T-cell (primary cell): ENCODE data around the gene TUBA1C. TPM values are rescaled to one million over a fixed set of nuclear protein-coding genes. Genes with fewer than 3 reads are reported as not detected.
"Not testable (repeated sequence)": the region's sequence is repeated elsewhere in the genome, so short reads cannot be mapped to it uniquely, and the experiment has no call there.

Experiments used
- ATAC-seq, 4 experiments: fragments of 200-7000 bp in 3 of 4; fragments of 150-1000 bp in 1 of 4; cut with Tn5 transposase; replicated peaks in 1 of 4; 1 replicate in 3 of 4; 2 replicates in 1 of 4; pipeline ENCODE4 v1.10.0; 2021; ENCODE audit warnings: moderate library complexity in 3 of 4, mild to moderate bottlenecking in 2 of 4, moderate number of reproducible peaks in 1 of 4
- CTCF ChIA-PET, 2 donors: fragments of 300-600 bp; sonication (Branson Sonifier 250); formaldehyde crosslinking; loops; one replicate each; lab custom pipeline; 2022; ENCODE audit warnings: antibody characterized with exemption in 2 of 2; lab: Charles Lee
- POLR2A ChIA-PET, 2 donors: fragments of 300-600 bp; sonication (Branson Sonifier 250); formaldehyde crosslinking; loops; one replicate each; lab custom pipeline; 2022; ENCODE audit warnings: antibody characterized with exemption in 2 of 2; lab: Charles Lee
- DNase-seq, 35 experiments: peaks; one replicate each; pipeline versions ENCODE4 v3.0.0 to v3.0.0-alpha.2; 2013 to 2023
- H3K27ac ChIP-seq: one replicate; pipeline ENCODE4 v1.5.1; 2013; ENCODE audit warnings: low read length
- H3K27me3 ChIP-seq, 2 experiments: replicated peaks in 1 of 2; 1 replicate in 1 of 2; 2 replicates in 1 of 2; pipeline versions ENCODE4 v1.6.1 to v1.7.0; 2013; ENCODE audit warnings: low read length in 1 of 2, mixed read lengths in 1 of 2; ENCODE audit not compliant: control insufficient read depth in 2 of 2, insufficient read depth in 2 of 2; ENCODE audit errors: extremely low read depth in 1 of 2
- H3K36me3 ChIP-seq, 2 donors: 1 replicate in 1 of 2; 2 replicates in 1 of 2; pipeline versions ENCODE4 v1.6.1 to v1.7.0; 2013; ENCODE audit warnings: low read length in 1 of 2; ENCODE audit not compliant: control insufficient read depth in 2 of 2, insufficient read depth in 1 of 2; ENCODE audit errors: extremely low read depth in 1 of 2
- H3K4me1 ChIP-seq, 2 experiments: 1 replicate in 1 of 2; 2 replicates in 1 of 2; pipeline versions ENCODE4 v1.6.1 to v1.7.0; 2013; ENCODE audit warnings: low read length in 2 of 2, mixed read lengths in 1 of 2; ENCODE audit not compliant: insufficient read depth in 2 of 2, control insufficient read depth in 1 of 2; ENCODE audit errors: extremely low read depth in 1 of 2
- H3K4me3 ChIP-seq, 2 donors: 1 replicate in 1 of 2; 2 replicates in 1 of 2; pipeline versions ENCODE4 v1.5.1 to v1.7.0; 2013; ENCODE audit warnings: mild to moderate bottlenecking in 2 of 2, low read length in 1 of 2, moderate library complexity in 1 of 2; ENCODE audit not compliant: control insufficient read depth in 1 of 2; ENCODE audit errors: extremely low read depth in 1 of 2
- H3K9me3 ChIP-seq: 2 replicates; pipeline ENCODE4 v1.7.0; 2013
- H3K27ac Mint-ChIP-seq, 2 donors: one replicate each; pipeline ENCODE4 v1.8.0; 2020 to 2021; ENCODE audit warnings: mild to moderate bottlenecking in 2 of 2, mixed read lengths in 2 of 2
- H3K27me3 Mint-ChIP-seq, 2 donors: one replicate each; pipeline ENCODE4 v1.8.0; 2021 to 2022; ENCODE audit warnings: mixed read lengths in 2 of 2
- H3K36me3 Mint-ChIP-seq: one replicate; pipeline ENCODE4 v1.8.0; 2021; ENCODE audit warnings: mixed read lengths
- H3K4me1 Mint-ChIP-seq, 3 donors: one replicate each; pipeline ENCODE4 v1.8.0; 2020 to 2022; ENCODE audit warnings: mixed read lengths in 3 of 3, mild to moderate bottlenecking in 1 of 3
- H3K4me3 Mint-ChIP-seq, 3 donors: one replicate each; pipeline ENCODE4 v1.8.0; 2020 to 2022; ENCODE audit warnings: mild to moderate bottlenecking in 3 of 3, mixed read lengths in 3 of 3, moderate library complexity in 3 of 3
- H3K9me3 Mint-ChIP-seq, 3 donors: one replicate each; pipeline ENCODE4 v1.8.0; 2020 to 2022; ENCODE audit warnings: mixed read lengths in 3 of 3
- WGBS: methylation state at CpG from one replicate; pipeline ENCODE4 v1.1.5; 2013; ENCODE audit warnings: missing lambda C conversion rate; ENCODE audit not compliant: insufficient coverage; 5-methylcytosine and 5-hydroxymethylcytosine counted together
- total RNA-seq, 35 experiments: library from RNA in 6 of 35; stranded (reverse) in 6 of 35; fragments of 120-200 nt in 1 of 35; gene quantifications; one replicate each; pipeline versions ENCODE4 v1.2.1 to v1.2.4 and lab custom pipeline; 2013 to 2026

The TUBA1C gene
- total RNA-seq, 5 donors from 2014 or later (not counting 1 experiment from before 2014, with no cell fraction given), result 16.4 to 53.7 (median 48.4) TPM

- H3K4me1 Mint-ChIP-seq, DNase-seq, H3K27ac ChIP-seq, POLR2A ChIA-PET, H3K36me3 ChIP-seq, H3K36me3 Mint-ChIP-seq, ATAC-seq, H3K9me3 ChIP-seq, CTCF ChIA-PET, H3K4me3 ChIP-seq, H3K4me1 ChIP-seq, H3K4me3 Mint-ChIP-seq, H3K9me3 Mint-ChIP-seq, H3K27ac Mint-ChIP-seq: not testable (repeated sequence)
- no CpG with 5 or more reads among the region's 3 CpGs for WGBS
- H3K27me3 Mint-ChIP-seq, result peaks cover 31 to 45% of the 10 kb centered on the region in 2 donors
- H3K27me3 ChIP-seq, result peaks cover 0 to 11% of the 10 kb centered on the region in 2 experiments
Observed at GRCh38 chr12:49310451-49311000, 45.6 kb downstream of the TUBA1C start.

DNA sequence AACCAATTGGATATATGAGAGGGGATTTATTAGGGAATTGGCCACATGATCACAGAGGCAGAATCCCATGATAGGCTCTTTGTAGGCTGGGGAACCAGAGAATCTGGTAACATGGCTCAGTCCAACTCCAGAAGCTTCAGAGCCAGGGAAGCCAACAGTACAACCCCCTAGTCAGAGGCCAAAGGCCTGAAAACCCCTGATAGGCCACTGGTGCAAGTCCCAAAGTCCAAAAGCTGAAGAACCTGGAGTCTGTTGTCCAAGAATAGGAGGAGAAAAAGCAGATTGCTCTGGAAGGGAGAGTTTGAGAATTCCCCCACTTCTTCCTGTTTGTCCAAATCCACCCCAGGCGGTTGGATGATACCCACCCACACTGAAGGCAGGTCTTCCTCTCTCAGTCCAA lies 49.9 kb downstream of the TUBA1C start:
- Histone ChIP-seq H3K36me3 (no peaks in the 10 kb centered on the region), H3K27me3 (peaks cover 0 to 2% of the 10 kb centered on the region in 2 experiments), H3K4me3 (no peak overlapping the region), H3K27ac (no peak overlapping the region), H3K9me3 (no peaks in the 10 kb centered on the region), H3K4me1 (no peaks in the 10 kb centered on the region)
- no peak overlapping the region for H3K27ac Mint-ChIP-seq
- no peaks in the 10 kb centered on the region for H3K4me1 Mint-ChIP-seq
- H3K4me3 Mint-ChIP-seq, result no peak overlapping the region
- no CpG with 5 or more reads among the region's 1 CpG for WGBS
- peaks cover 9 to 15% of the 10 kb centered on the region in 2 donors for H3K27me3 Mint-ChIP-seq
- ChIA-PET POLR2A (no interaction called here), CTCF (no interaction called here)
- DNase-seq (no peak), ATAC-seq (no peak)
- H3K36me3 Mint-ChIP-seq, result no peaks in the 10 kb centered on the region
- H3K9me3 Mint-ChIP-seq, result no peaks in the 10 kb centered on the region

DNA sequence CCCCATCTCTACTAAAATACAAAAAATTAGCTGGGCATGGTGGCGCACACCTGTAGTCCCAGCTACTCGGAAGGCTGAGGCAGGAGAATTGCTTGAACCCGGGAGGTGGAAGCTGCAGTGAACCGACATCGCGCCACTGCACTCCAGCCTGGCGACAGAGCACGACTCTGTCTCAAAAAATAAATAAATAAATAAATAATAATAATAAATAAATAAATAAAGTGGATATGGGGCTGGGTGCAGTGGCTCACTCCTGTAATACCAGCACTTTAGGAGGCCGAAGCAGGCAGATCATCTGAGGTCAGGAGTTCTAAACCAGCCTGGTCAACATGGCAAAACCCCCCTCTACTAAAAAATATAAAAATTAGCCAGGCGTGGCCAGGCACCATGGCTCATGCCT lies 52.2 kb downstream of the TUBA1C start:
- DNase-seq, H3K4me1 ChIP-seq, H3K27me3 Mint-ChIP-seq, H3K4me1 Mint-ChIP-seq, CTCF ChIA-PET, H3K27ac ChIP-seq, H3K36me3 ChIP-seq, H3K9me3 Mint-ChIP-seq, H3K4me3 ChIP-seq, H3K36me3 Mint-ChIP-seq, ATAC-seq, H3K27ac Mint-ChIP-seq, H3K4me3 Mint-ChIP-seq, H3K27me3 ChIP-seq, H3K9me3 ChIP-seq: not testable (repeated sequence)
- no CpG with 5 or more reads among the region's 10 CpGs for WGBS
- POLR2A ChIA-PET, result interaction anchor here in 1 of 2 donors (0.6 kb wide), 1 partner anchor 89 kb away, joined by 4 read pairs; no protein-coding TSS in a partner anchor

- not testable (repeated sequence) for H3K36me3 Mint-ChIP-seq, ATAC-seq, H3K9me3 ChIP-seq
Observed at GRCh38 chr12:49320411-49321103, 55.7 kb downstream of the TUBA1C start.

GRCh38 chr12:49322367-49322707 lies 57.5 kb downstream of the TUBA1C start:
- ChIA-PET CTCF (interaction anchor here (0.6 to 1.8 kb wide), 12 partner anchors 9 to 297 kb away, joined by 3 to 12 read pairs (median 4); no protein-coding TSS in a partner anchor), POLR2A (interaction anchor here in 1 of 2 donors (0.5 to 1.2 kb wide), 3 partner anchors 156 to 791 kb away, joined by 5 to 6 read pairs (median 6); partner anchors contain the start of gene TMBIM6)
- 42% methylated on average over 5 of the region's 12 CpGs for WGBS
- peaks cover 17 to 22% (median 20%) of the 10 kb centered on the region in 3 donors for H3K4me1 Mint-ChIP-seq
- Histone ChIP-seq H3K9me3 (no peaks in the 10 kb centered on the region), H3K36me3 (no peaks in the 10 kb centered on the region), H3K4me1 (peaks cover 5 to 22% of the 10 kb centered on the region in 2 experiments), H3K4me3 (peak overlapping the region; percentile 83 to 95), H3K27me3 (no peaks in the 10 kb centered on the region), H3K27ac (peak overlapping the region; percentile 60)
- ATAC-seq (no peak), DNase-seq (no peak)
- peak overlapping the region; percentile 52 to 75 for H3K27ac Mint-ChIP-seq
- H3K36me3 Mint-ChIP-seq, result no peaks in the 10 kb centered on the region
- no peaks in the 10 kb centered on the region for H3K27me3 Mint-ChIP-seq
- no peaks in the 10 kb centered on the region for H3K9me3 Mint-ChIP-seq
- H3K4me3 Mint-ChIP-seq, result peak overlapping the region; percentile 86 to 90 (median 87)

More at GRCh38 chr12:49320411-49321103, 55.7 kb downstream of the TUBA1C start:
- H3K4me3 ChIP-seq, H3K27me3 Mint-ChIP-seq, H3K27me3 ChIP-seq, H3K9me3 Mint-ChIP-seq, POLR2A ChIA-PET, H3K27ac Mint-ChIP-seq, DNase-seq, H3K27ac ChIP-seq, H3K36me3 ChIP-seq: not testable (repeated sequence)
- H3K4me3 Mint-ChIP-seq, result peak overlapping the region in 2 of 3 donors; percentile 24 to 36
- CTCF ChIA-PET, result interaction anchor here in 1 of 2 donors (0.6 kb wide), 1 partner anchor 17 kb away, joined by 3 read pairs; no protein-coding TSS in a partner anchor
- H3K4me1 Mint-ChIP-seq, result peaks cover 17 to 22% (median 20%) of the 10 kb centered on the region in 3 donors
- peaks cover 5 to 22% of the 10 kb centered on the region in 2 experiments for H3K4me1 ChIP-seq
- WGBS, result 100% methylated on average over 4 of the region's 9 CpGs

DNA sequence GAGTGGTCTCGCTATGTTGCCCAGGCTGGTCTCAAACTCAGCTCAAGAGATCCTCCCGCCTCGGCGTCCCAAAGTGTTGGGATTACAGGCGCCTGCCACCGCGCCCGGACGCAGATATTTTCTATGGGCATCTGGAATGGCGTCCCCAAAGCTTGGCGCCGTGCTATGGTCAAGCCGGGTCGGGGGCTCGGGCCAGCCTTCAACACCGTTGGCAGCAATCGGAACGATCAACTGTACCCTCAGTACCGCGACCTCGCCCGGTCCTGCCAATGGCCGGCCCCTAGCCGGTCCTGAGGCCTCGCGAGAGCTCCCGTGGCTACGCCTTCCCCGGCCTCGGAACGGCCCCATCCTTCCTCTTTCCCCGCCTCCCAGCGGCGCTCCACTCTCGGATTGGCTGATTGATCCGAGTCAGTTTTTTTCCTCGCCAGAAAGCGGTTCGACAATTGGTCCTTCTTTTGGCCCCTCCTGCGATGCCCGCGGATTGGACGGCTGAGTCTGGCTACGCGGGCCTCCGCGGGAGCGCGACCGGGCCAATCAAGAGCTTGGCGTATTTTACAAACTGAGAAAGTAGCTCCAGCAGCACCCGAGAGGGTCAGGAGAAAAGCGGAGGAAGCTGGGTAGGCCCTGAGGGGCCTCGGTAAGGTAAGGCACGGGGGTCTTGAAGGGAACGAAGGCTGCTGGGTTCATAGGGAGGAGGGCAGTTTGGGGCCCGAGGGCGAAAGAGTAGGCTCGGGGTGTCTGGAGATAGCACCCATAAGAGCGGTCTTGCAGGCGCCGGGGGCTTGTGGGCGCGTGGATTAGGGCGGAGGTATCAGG lies 58.0 kb downstream of the TUBA1C start, which contains the start of gene TROAP:
Gene TROAP, plus strand, starts transcription at position 548 of the 816 bp plus-strand sequence. CDS start 354 bp downstream, outside the sequence.
- Mint-ChIP-seq H3K36me3 (no peaks in the 10 kb centered on the region), H3K27me3 (no peaks in the 10 kb centered on the region), H3K4me1 (peaks cover 17 to 22% (median 20%) of the 10 kb centered on the region in 3 donors), H3K9me3 (no peaks in the 10 kb centered on the region), H3K27ac (peak within 1 kb of the TSS; percentile 71 to 75), H3K4me3 (peak within 1 kb of the TSS; percentile 86 to 90 (median 87))
- ATAC-seq (peak; percentile 96 to 99 (median 98)), DNase-seq (peak; percentile 92 to 98 (median 96))
- Histone ChIP-seq H3K36me3 (no peaks in the 10 kb centered on the region), H3K4me3 (peak within 1 kb of the TSS; percentile 83 to 95), H3K4me1 (peaks cover 5 to 22% of the 10 kb centered on the region in 2 experiments), H3K27me3 (no peaks in the 10 kb centered on the region), H3K9me3 (no peaks in the 10 kb centered on the region), H3K27ac (peak within 1 kb of the TSS; percentile 60)
- CTCF ChIA-PET, result interaction anchor here (0.6 to 1.8 kb wide), 14 partner anchors 9 to 1166 kb away, joined by 3 to 12 read pairs (median 4); no protein-coding TSS in a partner anchor
- POLR2A ChIA-PET, result interaction anchor here (0.5 to 1.2 kb wide), 7 partner anchors 44 to 790 kb away, joined by 3 to 7 read pairs (median 5); partner anchors contain the start of genes SPATS2 (in 1 of the 2) and TMBIM6 (in 1 of the 2)
- under 1% methylated on average over 58 of the region's 65 CpGs for WGBS
